AG08396 (cell line): Measurements from ENCODE around the gene MSANTD1.

Source experiments
- DNase-seq: peaks from one replicate; pipeline ENCODE4 v3.0.0; 2012; ENCODE audit warnings: low spot score, mixed read lengths

MSANTD1 gene

DNA sequence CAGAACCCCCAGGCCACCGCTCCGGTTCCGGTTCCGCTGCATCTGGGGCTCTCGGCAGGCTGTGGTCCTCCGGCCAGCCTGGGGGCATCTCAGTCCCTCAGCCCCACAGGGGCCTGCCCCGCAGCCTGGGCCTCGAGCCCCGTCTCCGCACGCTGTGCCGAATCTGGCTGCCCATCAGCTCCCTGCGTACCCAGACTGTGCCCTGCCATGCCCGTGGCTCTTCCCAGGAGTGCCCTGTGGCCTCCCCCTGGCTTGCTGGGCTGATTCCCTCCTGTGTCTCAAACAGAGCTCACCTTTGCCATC is 830 bp upstream of the MSANTD1 start:
- no peak for DNase-seq

- DNase-seq: no peak
Observed at GRCh38 chr4:3249711-3250437, 915 bp downstream of the MSANTD1 start.

- DNase-seq: no peak
Observed at GRCh38 chr4:3250438-3250955, 1.5 kb downstream of the MSANTD1 start.

DNA sequence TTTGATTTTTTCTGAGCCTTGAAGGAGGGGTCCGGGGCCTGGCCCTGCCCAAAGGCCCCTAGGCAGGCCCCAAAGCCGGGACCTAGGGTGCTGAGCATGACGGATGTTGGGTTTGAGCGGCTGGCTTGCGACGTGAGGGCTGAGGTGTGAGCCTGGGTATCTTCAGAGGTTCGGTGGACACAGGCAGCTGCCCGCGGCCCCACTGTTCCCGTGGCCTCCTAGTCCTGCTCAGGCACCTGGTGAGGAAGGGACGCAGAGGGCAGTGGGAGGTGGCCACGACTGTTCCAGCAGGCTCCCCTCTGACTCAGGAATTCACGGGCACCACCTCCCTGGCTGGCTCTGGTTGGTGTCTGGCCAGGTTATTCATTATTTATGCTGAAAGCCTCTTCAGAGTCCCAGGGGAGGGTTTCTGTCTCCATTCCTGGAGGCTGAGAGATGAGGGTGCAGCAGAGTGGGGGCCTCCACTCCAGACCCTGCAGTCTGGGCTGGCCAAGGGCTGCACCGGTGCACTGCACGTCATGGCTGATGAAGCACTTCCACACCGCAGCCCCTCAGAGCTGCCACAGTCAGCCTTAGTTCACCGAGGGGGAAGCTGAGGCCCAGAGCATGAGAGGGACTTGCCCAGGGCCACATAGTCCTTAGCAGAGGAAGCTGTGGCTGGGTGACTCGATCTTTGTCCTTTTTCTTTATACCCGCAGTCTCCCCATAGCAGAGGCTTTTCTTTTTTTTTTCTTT is 2.2 kb downstream of the MSANTD1 start:
- no peak for DNase-seq

GRCh38 chr4:3251691-3252479 is 2.9 kb downstream of the MSANTD1 start:
- DNase-seq: no peak

DNA sequence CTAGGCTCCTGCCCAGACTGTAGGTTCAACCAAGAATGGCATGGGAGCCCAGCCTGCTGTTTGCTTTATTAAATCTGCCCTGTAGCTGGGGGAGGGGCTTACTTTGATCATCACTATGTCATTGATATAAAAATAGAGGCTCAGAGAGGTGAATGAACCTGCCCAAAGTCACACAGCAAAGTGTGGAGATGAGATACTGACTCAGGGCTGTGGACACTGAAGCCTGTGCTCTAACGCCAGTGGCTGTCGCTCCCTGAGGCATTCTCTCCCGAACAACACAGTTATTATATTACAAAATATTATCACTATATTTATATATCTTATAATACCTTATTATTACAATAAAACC is 3.5 kb downstream of the MSANTD1 start:
- no peak for DNase-seq

GRCh38 chr4:3252831-3253641 is 4.1 kb downstream of the MSANTD1 start:
- no peak for DNase-seq

DNA sequence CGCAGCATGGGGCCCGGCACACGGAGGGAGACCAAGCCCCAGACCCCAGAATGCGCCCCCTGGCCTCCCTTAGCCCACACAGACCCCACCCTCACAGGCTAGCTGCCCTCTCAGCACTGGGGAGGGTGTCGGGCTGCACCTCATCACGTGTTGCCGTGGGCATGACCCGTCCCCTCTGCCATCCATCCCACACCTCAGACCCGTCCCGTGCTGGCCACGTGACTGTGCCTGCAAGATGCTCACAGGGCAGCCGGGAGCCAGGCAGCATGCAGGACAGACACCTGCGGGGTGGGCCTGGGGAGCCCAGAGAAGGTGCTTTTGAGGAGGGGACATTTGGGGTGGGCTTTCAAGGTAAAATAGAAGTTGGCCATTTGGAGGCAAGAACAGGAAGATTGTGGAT is 4.8 kb downstream of the MSANTD1 start:
- no peak for DNase-seq

GRCh38 chr4:3254302-3255131 is 5.6 kb downstream of the MSANTD1 start:
- DNase-seq: no peak

DNA sequence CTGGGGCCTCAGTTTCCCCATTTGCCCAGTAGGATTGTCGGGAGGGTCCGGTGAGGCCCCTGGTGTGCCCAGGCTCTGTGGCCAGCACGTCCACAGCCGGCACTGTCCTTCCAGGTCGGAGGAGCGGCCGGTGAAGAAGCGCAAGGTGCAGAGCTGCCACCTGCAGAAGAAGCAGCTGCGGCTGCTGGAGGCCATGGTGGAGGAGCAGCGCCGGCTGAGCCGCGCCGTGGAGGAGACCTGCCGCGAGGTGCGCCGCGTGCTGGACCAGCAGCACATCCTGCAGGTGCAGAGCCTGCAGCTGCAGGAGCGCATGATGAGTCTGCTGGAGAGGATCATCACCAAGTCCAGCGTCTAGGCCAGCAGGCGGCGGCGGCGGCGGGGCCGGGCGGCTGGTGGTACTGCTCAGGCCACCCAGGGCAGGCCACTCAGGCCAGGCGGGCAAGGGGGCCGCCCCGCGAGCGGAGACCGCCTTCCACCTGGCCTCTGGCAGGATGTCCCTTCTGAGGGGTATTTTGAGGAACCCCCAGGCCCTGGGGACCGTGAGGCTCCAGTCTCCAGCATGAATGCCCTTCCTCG is 6.7 kb downstream of the MSANTD1 start:
- DNase-seq: no peak

DNA sequence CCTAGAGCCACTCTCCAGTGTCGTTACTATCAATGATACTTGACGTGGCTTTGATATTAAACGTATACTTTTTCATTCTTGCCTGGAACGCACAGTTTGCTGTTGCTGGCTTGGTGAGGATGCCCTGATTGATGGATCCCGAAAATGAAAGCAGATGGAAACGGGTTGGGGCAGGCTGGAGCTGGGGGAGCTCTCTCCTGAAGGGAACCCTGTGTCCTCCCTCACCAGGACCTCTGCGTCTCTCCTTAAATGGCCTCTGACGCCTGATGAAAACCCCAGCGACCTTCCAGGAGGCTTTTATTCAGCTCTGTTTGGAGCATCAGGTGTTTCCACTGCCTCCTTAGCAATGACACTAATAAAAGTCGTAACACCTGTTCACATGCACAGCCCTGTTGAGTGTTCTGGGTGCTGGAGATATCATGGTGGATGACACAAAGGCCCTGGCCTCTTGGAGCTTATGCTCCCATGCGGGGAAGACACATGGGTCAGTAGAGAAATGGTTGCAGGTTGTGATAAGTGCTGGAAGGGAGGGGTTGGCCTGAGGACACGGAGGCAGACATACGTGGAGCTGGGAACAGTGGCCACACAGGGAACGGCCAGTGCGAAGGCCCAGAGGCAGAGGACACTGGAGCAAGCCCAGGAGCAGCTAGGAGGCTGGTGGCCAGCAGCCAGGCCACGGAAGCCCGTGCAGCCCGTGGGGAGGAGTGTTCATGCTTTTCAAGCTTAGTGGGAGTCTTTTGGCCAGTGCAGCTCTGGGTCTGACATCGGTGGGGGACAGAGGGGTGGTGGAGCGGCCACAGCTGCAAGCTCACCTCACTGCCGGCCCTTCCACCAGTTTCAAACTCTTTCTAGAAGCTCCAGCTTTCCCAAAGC is 7.5 kb downstream of the MSANTD1 start:
- no peak for DNase-seq

GRCh38 chr4:3257103-3257555 is 8.2 kb downstream of the MSANTD1 start:
- no peak for DNase-seq

- DNase-seq: peak; percentile 73
Observed at GRCh38 chr4:3257556-3258482, 8.9 kb downstream of the MSANTD1 start.

DNA sequence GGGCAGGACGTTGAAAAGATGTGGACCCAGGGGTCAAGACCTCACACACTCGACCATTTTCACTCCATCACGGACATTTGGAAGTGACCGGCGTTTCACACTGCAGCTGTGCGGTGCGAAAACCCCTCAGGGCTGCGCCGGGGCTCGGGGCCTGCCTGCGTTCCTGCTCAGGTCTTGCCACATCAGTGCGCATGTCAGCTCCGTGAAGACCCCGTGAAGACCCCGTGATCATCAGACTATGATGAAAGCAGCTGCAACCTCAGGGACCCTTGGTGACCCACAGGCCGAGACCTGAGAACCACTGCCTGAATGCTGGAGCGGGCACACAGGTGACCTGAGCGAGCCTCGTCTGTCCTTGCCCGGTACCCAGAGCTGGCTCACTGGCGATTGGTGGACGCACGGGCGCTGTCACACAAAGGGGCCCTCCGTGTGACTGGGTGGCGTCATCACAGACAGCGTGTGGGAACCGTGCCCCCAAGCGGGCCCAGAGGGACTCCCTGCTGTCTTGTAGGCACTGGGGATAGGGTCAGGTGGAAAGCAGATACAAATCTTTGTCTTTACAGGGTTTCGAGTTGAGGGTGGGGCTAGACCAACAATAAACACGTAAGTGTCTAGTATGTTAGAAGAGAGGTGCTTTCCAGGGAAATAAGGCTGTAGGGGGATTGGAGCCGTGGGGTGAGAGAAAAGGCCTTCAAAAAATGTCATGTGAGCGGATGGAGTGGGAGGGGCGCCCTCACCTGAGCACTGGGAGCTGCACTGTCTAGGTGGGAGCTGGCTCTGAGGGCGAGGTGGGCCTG is 12.7 kb downstream of the MSANTD1 start:
- no peak for DNase-seq

DNA sequence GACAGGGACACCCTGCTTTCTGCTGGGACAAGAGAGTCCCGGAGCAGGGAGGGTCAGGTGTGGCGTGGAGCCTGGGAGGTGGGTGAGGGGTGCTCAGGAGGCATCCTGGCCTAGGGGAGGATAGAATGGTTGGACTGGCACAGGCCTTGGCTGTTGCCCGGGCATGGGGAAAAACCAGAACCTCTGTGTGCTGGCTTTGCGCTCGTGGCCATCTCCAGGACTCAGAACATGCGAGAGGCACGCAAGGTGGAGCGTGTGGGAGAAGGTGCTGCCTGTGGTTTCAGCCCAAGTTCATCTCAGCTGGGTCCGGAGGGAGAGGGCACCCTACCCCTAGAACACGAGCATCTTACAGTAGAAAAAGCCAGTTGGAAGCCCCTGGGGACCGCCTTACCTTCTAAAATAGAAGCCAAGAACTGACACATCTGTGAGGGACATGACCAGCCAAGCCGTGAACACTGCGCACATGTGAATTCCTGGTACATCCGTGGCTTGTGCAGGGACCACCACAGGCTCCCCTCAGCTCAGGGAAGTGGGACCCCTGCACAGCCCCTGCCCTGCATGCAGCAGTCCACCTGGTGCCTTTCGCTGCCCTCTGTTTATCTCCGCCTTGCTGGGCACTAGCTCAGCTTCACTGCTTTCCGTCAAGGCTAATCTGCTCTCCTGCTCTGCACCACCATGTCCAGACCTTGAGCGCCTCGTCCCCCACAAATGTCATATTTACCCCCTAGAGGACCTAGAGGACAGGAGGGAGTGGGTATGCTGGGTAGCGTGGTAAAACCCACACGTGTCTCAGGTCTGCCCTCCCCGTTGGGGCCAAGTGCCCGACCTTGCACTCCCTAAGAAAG is 13.5 kb downstream of the MSANTD1 start:
- DNase-seq: no peak

DNA sequence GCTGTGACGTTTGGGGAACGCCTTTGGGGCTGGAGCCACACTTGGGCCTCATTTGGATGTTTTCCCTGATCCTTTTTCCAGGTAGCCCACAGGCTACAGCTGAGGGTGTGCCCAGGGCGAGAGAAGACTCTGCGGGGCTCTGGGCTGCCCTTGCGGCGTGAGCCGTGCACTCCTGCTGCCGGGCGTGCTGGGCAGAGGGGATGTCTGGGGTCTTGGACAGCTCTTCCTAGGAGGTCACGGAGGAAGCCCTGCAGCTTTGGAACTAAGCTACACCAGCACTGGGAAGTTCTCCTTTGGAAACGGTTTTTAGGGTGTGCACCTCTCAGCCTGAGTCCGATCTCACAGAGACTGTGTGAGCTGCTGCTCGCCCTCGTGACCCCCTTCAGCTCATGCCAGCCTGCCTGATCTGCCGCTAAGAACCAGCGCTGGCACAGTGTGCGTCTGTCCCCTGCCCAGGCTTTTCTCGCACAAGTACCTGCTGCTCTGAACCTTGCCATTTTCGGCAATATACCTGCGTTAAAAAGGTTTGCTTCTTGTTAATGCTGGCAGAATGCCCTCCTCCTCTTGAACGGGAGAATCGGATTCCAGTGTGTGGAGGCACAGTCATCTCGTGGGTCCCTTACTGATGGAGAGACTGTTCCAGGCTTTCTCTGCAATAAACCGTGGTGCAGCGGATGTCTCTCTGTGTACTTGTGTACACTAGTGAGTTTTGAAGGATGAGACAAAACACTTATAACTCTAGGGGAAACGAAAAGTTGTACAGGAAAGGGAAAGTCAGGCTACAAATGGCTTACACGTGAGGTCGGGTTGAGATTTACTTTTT is 14.3 kb downstream of the MSANTD1 start:
- DNase-seq: no peak
